ENCODE data around the gene ASAP3.

Gene ASAP3

GRCh38 chr1:23422241-23422877, 61.6 kb downstream of the ASAP3 start:
- DNase-seq, result peak in 3 of 4 experiments; percentile 9 to 29 (median 29)

GRCh38 chr1:23421753-23422240, 62.2 kb downstream of the ASAP3 start:
- DNase-seq, result no peak

DNA sequence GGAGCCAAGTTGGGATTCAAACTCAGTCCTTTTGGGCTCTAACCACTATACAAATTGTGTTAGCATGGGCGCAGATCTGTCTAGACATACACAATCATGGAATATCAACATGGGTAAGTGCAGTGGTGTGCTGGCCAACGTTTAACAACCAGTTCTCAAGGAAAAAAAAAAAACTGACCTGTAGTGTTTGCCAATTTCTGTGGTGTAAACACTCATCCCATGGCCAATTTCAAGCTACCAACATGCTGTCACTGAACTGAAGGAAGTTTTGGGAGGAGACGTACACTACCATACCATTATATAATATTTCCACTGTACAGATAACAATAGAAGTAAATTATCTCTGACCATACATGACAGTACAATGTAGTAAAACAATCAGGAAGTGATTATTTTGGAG, 62.6 kb downstream of the ASAP3 start:
- DNase-seq, result no peak

DNA sequence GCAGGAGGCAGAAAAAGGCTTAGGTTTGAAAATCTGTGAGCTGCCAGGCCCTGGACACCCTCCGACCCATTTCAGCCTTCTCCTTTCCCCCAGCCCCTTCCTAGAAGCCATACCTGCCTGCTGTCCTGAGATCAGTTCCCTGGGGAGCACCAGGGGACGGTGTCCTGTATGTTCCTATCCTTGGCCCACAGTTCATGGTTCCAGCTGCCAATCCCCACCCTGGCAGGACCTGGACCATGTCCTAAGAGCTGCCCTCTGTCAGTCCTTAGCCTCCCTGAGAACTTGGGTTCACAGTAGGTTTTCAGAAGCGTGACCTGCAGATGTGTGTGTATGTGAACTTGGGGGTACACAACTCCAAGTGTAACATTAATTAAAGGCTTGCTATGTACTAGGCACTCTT, 63.2 kb downstream of the ASAP3 start:
- no peak for DNase-seq

DNA sequence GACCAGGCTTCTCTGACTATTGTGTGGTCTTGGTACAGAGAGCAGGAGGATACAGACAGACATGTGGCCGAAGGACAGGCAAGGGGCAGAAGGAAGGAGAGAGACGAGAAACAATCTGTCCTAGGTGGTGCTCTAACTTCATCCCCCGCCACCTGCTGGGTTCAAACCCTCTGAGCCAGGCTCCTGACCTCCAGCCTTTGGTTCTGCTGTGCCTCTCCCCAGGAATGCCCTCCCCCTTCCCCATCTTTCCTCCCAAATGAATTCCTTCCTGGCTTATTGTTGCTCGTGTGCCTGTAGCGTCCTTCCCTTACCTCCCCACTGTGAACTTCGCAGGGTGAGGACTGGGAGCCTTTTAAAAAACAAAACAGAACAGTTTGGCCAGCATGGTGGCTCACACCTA, 64.8 kb downstream of the ASAP3 start:
- DNase-seq, result no peak

- no peak for DNase-seq
Observed at GRCh38 chr1:23417570-23417969, 66.4 kb downstream of the ASAP3 start.

DNA sequence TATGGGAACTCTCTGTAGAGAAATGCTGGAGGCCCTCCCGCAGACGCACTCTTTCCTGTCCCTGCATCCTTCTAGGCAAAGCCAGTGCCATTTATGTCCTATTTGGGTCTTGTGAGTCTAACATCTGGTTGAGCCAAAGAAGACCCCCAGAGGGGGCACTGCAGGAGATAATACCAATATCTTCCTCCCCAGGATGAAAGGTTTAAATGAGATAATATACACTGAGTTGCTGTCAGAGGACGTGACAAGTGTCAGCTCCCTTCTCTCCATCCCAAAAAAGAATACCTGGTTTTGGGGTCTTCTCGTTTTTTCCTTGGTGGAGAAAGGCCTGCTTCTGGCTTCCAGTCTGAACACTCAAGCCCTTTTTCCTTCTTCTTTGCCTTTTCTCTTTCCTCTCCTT, 67.0 kb downstream of the ASAP3 start:
- DNase-seq, result no peak

DNA sequence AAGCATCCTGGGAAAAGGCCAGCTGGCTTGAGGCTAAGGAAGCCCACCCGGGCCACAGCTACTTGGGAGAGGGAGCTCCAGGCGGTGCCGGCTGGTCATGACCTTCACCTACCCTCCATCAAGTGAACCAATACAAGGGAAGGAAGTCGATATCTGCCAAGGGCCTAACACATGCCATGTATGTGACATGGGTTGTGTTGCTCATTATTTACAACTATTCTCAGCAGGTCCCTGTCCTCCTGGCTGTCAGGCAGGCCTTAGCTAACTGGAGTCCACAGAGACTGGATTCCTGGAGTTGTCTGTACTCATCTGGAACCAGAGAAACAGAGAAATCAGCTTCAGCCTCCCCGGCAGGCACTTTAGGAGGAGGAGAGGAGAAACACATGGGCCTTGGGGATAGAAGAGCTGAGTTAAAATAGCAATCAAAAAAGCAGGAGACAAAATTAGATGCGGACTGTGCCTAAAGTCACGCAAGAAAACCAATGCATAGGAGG, 75.1 kb downstream of the ASAP3 start:
- no peak for DNase-seq

DNA sequence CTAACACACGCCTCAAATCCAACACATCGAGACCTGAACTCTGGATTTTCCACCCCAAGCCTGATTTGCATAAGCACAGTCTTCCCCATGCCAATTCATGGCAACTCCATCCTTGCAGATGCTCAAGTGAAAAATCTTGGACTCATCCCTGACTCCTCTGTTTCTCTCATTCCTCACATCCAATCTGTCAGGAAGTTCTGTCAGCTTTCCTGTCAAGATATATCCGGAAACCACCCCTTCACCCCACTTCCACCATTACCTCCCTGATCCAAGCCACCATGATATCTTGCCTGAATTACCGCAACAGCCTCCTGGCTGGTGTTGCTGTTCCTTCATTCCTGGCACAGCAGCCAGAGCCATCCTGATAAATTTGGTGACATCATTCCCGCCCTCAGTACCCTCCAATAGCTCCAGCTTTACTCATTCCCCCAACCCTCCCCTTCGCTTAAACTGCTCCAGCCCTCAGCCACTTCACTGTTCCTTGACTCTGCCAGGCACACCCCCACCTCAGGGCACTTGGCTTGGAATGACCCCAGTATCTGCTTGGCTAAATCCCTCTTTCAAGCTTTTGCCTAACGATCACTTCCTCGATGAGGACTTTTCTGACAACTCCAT, 76.9 kb downstream of the ASAP3 start:
- no peak for DNase-seq

DNA sequence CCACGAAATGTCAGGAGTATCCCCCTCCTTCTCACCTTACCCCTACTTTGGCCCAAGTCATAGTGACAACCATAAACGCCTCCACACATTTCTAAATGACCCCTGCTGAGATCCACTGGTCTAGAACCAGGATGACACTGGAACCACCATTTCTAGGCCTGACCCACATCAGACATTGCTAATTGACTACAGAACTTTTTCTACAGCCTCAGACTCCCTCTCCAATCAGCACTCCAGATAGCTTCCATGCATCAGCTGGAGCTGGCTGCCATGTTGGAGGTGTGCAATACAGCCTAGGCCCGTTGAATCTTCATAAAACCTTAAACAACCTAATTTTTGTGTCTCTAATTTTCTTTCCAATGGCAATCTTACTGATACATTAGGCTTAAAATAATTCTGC, 78.0 kb downstream of the ASAP3 start:
- DNase-seq, result no peak

- peak; percentile 51 to 80 (median 72) for DNase-seq
Observed at GRCh38 chr1:23403735-23404486, 80.1 kb downstream of the ASAP3 start.

DNA sequence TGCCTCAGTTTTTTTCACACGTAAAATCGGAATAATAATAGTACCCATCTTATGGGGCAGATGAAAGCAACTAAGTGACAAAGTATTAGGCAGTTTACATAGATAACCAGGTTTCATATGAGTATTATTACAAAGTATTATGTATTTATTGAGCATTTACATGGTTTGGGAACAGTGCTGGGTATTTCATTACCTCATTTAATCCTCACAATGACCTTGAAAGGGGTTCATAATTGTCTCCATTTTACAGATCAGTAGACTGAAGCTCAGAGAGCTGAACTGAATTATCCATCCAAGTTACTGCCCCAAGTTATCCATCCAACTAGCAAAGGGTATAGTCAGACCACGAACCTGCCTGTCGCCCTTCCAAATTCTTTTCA, 80.6 kb downstream of the ASAP3 start:
- DNase-seq, result no peak

GRCh38 chr1:23403038-23403336, 81.0 kb downstream of the ASAP3 start:
- no peak for DNase-seq

- DNase-seq, result no peak
Observed at GRCh38 chr1:23402286-23403037, 81.5 kb downstream of the ASAP3 start.

DNA sequence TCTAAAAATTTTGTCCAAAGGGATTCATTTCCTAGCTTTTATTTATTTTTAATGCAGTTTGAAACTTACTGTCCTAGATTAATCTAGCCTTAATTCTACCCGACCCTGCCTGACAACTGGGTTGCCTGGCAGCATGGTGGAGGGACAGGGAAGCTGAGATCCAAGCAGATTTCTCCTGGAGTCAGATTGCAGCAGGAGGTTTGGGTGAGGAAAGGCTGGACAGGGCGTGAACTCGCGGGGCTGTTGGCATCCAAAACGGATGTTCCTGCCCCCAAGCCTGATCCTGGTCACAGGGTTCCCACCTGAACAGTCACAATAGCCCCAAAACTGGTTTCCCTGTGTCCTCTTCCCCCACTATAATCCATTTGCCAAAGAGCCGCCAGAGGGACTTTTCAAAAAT, 82.7 kb downstream of the ASAP3 start:
- DNase-seq, result no peak

DNA sequence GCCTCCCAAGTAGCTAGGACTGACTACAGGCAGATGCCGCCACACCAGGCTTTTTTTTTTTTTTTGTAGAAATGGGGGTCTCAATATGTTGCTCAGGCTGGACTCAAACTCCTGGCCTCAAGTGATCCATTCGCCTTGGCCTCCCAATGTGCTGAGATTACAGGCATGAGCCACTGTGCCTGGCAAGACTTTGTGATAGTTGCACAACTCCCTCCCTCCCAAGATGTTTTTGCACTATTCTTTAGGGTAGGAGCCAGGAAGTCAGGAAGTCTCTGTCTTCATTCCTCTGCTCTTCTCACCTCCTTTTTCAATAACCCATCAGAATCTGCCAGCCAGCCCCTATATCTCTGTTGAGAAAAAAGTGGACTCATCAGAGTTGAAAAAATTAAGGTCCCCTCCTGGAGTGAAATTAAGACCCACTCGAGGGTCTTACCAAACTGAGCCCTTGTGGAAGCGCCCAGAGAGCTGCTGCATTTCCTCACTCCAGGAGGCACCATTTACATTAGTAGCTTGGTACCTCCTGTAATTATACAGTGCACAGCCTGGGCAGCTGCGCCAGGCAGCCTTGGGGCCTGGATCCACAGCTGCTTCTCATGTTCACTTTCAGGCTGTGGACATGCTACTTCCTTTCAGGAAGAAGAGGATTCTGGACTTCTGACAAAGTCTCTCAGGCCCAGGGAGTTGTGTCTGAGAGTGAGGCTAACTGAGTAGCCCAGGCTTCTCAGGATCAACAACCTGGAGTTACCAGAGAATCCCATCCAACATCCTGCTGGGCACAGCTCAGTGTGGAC, 83.5 kb downstream of the ASAP3 start:
- no peak for DNase-seq

DNA sequence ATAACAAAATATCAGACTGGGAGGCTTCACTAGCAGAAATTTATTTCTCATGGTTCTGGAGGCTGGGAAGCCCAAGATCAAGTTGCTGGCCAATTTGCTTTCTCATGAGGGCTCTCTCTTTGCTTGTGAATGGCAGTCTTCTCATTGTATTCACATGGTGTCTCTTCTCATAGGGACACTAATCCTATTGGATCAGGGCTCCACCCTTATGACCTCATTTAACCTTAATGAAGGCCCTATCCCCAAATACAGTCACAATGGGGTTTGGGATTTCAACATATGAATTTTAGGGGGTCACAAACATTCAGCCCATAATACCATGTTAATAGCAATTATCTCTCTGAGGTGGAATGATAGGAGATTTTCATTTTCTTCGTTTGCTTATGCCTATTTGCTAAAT, 84.8 kb downstream of the ASAP3 start:
- DNase-seq, result no peak

DNA sequence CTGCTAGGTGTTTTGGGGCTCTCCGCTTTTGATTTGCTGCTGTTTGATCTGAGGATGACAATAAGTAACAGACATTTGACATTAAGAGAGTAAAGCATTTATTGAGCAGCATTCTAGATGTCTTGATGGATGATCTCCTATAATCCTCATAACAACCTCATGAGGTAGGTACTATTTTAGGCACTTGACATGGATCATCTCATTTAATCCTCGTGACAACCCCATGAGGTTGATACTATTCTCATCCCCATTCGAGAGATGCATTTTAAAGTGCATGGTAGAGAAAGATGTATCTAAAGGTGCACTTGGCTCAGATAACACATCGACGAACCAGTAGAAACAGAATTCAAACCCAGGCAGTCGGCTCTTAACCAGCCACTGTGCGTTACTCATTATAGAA, 86.1 kb downstream of the ASAP3 start:
- DNase-seq, result no peak

GRCh38 chr1:23396380-23396779, 87.6 kb downstream of the ASAP3 start:
- no peak for DNase-seq

DNA sequence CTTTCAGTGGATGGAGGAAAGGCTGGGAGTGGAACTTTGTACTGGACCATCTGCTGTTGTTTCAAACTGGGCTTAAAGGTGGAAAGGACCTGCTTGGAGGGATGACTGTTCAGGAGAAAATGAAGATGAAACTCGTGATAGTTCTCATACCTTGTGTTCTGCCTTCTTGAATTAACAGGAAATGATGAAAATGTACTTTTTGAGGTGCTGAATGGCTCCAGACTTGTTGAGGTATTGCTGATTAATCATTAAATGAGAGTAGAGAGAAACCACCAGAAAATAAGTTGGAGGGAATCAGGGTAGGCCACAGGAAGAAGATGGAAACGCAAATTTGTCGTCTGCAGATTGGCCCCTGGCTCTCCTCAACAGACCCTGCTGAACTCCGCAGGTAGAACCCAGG, 88.1 kb downstream of the ASAP3 start:
- no peak for DNase-seq

- DNase-seq, result no peak
Observed at GRCh38 chr1:23395154-23395724, 88.7 kb downstream of the ASAP3 start.

GRCh38 chr1:23394684-23395083, 89.3 kb downstream of the ASAP3 start:
- DNase-seq, result no peak

All from activated CD4-positive, CD25-positive, alpha-beta regulatory T cell (primary cell).